Fibroblast of pulmonary artery (primary cell): ENCODE data around the gene TBX19.
"Not testable (repeated sequence)": the region's sequence is repeated elsewhere in the genome, so short reads cannot be mapped to it uniquely, and the experiment has no call there.

ENCODE experiments used
- DNase-seq: peaks from one replicate; pipeline ENCODE4 v3.0.0-alpha.2; 2010; ENCODE audit warnings: low read depth
- H3K4me3 ChIP-seq: replicated peaks from 2 replicates; pipeline ENCODE4 v1.5.1; 2011; ENCODE audit warnings: low read depth, mild to moderate bottlenecking, control low read depth, low read length, moderate library complexity
- CTCF ChIP-seq: IDR thresholded peaks from 2 replicates; pipeline ENCODE4 v1.5.1; 2011; ENCODE audit warnings: mild to moderate bottlenecking, control low read depth, low read length, inconsistent platforms; ENCODE audit errors: missing control alignments

Gene TBX19

GRCh38 chr1:168347630-168348029 lies 67.0 kb downstream of the TBX19 start:
- no peak overlapping the region for H3K4me3 ChIP-seq

GRCh38 chr1:168348146-168348709 lies 67.6 kb downstream of the TBX19 start:
- no peak overlapping the region for H3K4me3 ChIP-seq
- DNase-seq, result no peak
- TF ChIP-seq CTCF, result no peak

More at GRCh38 chr1:168347630-168348029, 67.0 kb downstream of the TBX19 start:
- no peak for TF ChIP-seq CTCF
- DNase-seq, result no peak

GRCh38 chr1:168354335-168355269 lies 73.9 kb downstream of the TBX19 start:
- not testable (repeated sequence) for DNase-seq, H3K4me3 ChIP-seq

GRCh38 chr1:168360151-168361021 lies 79.7 kb downstream of the TBX19 start:
- TF ChIP-seq CTCF, result no peak
- no peak overlapping the region for H3K4me3 ChIP-seq
- peak; percentile 33 for DNase-seq

GRCh38 chr1:168361252-168361651 lies 80.6 kb downstream of the TBX19 start:
- no peak for DNase-seq
- H3K4me3 ChIP-seq, result no peak overlapping the region
- TF ChIP-seq CTCF, result no peak

GRCh38 chr1:168362991-168363390 lies 82.3 kb downstream of the TBX19 start:
- DNase-seq, result no peak
- TF ChIP-seq CTCF, result no peak
- no peak overlapping the region for H3K4me3 ChIP-seq
